COLO829 (cell line): ENCODE results near the gene IFNB1.

ENCODE experiments used
- DNase-seq: peaks from one replicate; pipeline ENCODE4 v3.0.0; 2012; ENCODE audit warnings: low spot score

IFNB1 gene

GRCh38 chr9:21077781-21078180 lies at the start of gene IFNB1:
IFNB1 (minus strand) TSS chr9:21077942; CDS start chr9:21077869, 73 bp downstream.
- DNase-seq, result no peak

GRCh38 chr9:21121595-21122251 lies 44.0 kb upstream of the IFNB1 start:
- DNase-seq, result no peak

GRCh38 chr9:21121079-21121478 lies 43.3 kb upstream of the IFNB1 start:
- no peak for DNase-seq

GRCh38 chr9:21119093-21119770 lies 41.5 kb upstream of the IFNB1 start:
- DNase-seq, result no peak

GRCh38 chr9:21114311-21114710 lies 36.6 kb upstream of the IFNB1 start:
- DNase-seq, result no peak

- DNase-seq, result peak; percentile 29
Observed at GRCh38 chr9:21110708-21111576, 33.2 kb upstream of the IFNB1 start.

- no peak for DNase-seq
Observed at GRCh38 chr9:21104787-21105186, 27.0 kb upstream of the IFNB1 start.

GRCh38 chr9:21102305-21102704 lies 24.6 kb upstream of the IFNB1 start:
- no peak for DNase-seq

- DNase-seq, result no peak
Observed at GRCh38 chr9:21097817-21098216, 20.1 kb upstream of the IFNB1 start.

- no peak for DNase-seq
Observed at GRCh38 chr9:21096901-21097255, 19.1 kb upstream of the IFNB1 start.

GRCh38 chr9:21096172-21096900 lies 18.6 kb upstream of the IFNB1 start:
- DNase-seq, result peak; percentile 3

GRCh38 chr9:21095561-21095960 lies 17.8 kb upstream of the IFNB1 start:
- no peak for DNase-seq

GRCh38 chr9:21086538-21086937 lies 8.8 kb upstream of the IFNB1 start:
- no peak for DNase-seq

- DNase-seq, result no peak
Observed at GRCh38 chr9:21085005-21085404, 7.3 kb upstream of the IFNB1 start.

- no peak for DNase-seq
Observed at GRCh38 chr9:21084242-21084850, 6.6 kb upstream of the IFNB1 start.

GRCh38 chr9:21082671-21083070 lies 4.9 kb upstream of the IFNB1 start:
- no peak for DNase-seq

GRCh38 chr9:21081999-21082398 lies 4.3 kb upstream of the IFNB1 start:
- DNase-seq, result no peak

- DNase-seq, result no peak
Observed at GRCh38 chr9:21081451-21081850, 3.7 kb upstream of the IFNB1 start.

GRCh38 chr9:21080793-21081192 lies 3.1 kb upstream of the IFNB1 start:
- DNase-seq, result no peak

GRCh38 chr9:21078702-21079101 lies 960 bp upstream of the IFNB1 start:
- no peak for DNase-seq

- peak; percentile 0 for DNase-seq
Observed at GRCh38 chr9:21075484-21075883, 2.3 kb downstream of the IFNB1 start.

- DNase-seq, result no peak
Observed at GRCh38 chr9:21070906-21071305, 6.8 kb downstream of the IFNB1 start.
